ENCODE results near the gene TRAPPC6A.

The TRAPPC6A gene

DNA sequence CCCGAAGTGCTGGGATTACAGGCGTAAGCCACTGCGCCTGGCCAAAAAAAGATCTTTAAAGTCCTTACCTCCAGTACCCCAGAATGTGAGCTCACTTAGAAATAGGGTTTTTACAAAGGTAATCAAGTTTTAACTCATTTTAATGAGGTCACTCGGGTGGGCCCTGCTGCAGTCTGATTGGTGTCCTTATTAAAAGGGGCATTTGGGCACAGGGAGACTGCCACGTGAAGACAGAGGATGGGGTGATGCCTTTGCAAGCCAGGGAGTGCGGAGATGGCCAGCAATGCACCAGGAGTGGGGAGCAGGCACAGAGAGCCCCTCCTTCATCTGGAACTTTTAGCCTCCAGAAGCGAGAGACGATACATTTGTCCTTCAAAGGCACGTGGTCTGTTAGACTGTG is 28.9 kb downstream of the TRAPPC6A start:
- DNase-seq (ENCODE audit: low read depth in 3 of 3) = no peak

DNA sequence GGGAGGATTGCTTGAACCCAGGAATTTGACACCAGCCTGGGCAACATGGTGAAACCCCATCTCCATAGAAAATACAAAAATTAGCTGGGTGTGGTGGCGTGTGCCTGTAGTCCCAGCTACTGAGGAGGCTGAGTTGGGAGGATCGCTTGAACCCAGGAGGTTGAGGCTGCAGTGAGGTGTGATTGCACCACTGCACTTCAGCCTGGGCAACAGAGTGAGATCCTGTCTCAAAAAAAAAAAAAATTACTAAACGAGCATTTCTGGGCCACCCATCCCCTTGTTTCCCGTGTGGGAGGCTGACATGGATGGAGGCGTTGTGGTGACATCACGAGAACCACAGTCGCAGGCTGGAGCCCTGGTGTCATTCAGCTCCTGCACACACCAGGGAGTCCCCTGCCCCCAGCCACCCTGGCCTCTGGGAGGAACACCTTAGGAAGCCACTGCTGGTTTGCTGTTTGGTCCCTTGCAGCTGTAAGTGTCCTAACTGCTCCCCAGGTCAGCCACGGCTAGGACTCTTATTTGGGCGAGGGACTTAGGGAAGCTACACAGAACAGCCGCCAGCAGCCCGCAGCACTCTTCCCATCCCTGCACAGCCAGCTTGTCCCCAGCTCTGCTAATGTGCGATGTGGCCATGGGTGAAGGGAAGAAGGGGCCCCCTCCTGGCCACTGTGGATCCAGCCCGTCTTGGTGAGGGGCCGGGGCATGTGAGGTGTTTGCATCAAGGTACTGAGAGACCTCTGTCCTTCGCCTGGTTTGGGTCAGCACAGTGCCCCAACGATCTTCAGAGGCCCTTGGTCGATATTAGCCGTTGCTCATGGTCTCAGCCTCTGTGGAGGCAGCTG is 30.0 kb downstream of the TRAPPC6A start:
- no peak for DNase-seq (ENCODE audit: low read depth in 3 of 3)

DNA sequence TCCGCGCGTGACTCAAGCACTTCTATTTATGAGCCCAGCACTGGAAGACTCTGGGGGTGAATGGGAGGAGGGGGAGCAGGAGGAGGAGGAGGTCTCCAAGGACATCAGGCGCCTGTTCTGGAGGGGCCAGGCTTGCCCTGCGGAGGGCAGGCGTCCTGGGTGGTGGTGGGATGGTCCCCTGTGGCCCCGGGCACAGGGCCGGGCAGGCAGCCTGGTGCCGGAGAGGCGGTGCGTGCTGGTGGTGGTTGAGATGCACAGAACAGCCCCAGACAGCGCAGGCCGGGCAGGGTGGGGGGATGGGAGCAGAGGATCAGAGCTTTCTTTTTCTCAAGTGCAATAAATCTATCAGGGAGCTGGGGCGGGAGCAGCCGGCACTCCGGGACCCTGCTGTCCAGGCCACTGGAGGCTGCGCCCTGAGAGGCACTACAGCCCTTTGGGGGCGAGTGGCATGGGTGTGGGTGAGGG is 31.3 kb downstream of the TRAPPC6A start:
- DNase-seq (ENCODE audit: low read depth in 3 of 3) = no peak

DNA sequence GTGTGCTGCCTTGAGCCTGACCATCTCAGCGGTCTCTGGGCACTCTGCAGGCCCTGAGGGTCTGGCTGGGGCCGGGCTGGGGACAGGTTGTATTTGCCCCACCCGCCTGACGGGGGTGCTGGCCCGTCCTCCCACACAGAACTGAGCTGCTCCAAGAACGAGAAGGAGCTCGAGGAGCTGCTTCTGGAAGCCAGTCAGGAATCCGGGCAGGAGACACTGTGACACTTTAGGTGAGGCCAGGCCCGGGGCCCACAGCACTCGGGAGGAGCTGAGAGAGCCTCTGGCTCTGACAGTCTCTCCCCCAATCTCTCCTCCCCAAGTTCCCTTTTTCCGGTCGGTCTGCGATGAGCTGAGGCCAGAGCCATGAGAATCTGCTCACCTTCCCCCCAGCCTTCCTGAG is 31.8 kb downstream of the TRAPPC6A start:
- DNase-seq (ENCODE audit: low read depth in 3 of 3) = no peak

DNA sequence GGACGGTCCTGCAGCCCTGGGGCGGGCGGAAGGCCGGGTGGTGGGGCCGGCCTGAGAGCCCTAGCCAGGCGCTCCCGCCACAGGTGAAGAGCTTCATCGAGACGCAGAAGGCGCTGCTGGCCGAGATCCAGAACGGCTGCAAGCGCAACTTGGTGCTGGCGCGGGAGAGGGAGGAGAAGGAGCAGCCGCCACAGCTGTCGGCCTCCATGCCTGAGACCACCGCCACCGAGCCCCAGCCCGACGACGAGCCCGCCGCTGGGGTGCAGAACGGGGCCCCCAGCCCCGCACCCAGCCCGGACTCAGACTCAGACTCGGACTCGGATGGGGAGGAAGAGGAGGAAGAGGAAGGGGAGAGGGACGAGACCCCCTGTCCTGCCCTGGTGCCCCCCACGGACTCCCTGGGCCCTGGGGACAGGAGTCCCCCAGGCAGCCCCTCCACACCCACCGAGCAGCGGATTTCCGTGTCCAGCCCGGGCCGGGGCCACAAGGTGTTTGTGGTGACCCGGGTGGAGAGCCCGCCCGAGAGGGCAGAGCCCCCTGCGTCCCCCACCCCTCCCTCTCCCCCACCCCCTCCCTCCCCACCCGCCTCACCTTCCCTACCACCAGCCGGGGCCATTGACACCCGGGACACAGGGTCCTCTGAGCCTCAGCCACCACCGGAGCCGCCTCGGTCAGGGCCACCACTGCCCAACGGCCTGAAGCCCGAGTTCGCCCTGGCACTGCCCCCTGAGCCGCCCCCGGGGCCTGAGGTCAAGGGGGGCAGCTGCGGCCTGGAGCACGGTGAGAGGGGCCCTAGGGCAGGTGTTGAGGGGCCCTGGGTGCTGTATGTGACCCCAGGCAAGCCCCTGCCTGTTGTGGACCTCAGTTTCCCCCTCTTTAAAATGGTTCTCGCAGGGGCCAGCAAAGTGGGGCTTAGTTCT is 32.5 kb downstream of the TRAPPC6A start:
- no peak for DNase-seq (ENCODE audit: low read depth in 3 of 3)

DNA sequence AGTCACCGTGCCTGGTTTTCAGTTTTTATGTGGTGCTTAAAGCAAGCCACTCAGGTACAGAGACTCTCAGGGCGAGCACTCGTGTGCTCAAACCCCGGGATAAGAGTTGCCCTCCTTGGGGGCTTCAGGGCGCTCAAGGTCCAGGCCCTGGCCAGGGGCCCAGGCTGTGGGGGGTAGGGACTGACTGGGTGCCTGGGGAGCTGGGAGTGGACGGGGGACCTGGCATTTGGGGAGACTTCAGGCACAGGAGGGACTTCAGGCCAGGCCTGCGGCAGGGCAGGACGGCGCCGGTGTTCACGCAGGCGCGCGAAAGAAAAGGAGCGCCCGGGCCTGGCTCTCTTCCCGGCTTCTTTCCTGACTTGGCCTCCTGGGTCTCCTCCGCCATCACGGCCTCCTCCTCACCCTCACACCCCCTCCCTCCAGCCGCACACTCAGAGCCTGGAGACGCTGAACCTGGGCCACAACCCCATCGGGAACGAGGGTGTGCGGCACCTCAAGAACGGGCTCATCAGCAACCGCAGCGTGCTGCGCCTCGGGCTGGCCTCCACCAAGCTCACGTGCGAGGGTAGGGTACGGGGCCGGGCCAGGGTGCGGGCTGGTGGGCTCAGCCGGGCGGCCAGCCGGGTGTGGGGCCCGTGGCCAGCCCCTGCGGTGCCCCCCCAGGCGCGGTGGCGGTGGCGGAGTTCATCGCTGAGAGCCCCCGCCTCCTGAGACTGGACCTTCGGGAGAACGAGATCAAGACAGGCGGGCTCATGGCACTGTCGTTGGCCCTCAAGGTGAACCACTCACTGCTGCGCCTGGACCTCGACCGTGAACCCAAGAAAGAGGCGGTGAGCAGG is 33.4 kb downstream of the TRAPPC6A start:
- DNase-seq (ENCODE audit: low read depth in 3 of 3) = no peak

DNA sequence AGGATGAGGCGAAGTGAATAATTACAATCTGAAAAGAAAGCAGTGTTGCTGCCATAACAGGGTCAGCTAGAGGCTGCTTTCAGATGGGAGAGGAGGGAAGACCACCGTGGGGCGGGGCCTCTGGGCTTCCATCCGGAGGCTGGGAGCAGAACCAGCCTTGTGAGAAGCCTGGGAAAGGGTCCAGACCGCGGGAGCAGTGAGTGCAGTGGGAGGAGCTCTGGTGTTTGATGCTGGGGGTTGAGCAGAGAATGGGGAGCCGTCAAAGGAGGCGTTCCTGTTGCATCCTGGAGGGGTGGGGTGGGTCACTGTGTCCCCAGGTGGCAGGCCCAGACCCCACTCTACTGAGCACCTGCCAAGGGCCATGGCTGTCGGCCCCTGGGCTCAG is 35.3 kb downstream of the TRAPPC6A start:
- no peak for DNase-seq (ENCODE audit: low read depth in 3 of 3)

DNA sequence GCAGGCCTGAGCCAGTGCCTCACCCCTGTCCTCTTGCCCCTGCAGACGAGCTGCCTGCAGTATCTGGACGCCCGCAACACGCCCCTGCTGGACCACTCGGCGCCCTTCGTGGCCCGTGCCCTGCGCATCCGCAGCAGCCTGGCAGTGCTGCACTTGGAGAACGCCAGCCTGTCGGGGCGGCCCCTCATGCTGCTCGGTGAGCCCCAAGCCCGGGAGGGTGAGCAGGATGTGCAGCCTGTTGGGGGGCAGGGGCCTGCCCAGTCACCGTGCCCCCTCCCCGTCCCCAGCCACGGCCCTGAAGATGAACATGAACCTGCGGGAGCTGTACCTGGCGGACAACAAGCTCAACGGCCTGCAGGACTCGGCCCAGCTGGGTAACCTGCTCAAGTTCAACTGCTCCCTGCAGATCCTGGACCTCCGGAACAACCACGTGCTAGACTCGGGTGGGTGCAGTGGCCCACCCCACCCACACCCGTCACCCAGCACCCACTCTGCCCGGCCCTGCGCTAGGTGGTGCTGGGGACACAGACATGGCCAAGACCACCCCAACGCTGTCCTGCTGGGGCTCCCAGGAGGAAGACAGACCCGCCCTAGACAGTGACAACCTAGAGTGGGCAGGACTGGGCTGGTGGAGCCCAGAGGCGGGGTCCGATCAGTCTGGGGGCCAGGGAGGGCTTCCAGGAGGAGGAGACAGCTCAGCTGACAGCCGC is 35.9 kb downstream of the TRAPPC6A start:
- no peak for DNase-seq (ENCODE audit: low read depth in 3 of 3)

DNA sequence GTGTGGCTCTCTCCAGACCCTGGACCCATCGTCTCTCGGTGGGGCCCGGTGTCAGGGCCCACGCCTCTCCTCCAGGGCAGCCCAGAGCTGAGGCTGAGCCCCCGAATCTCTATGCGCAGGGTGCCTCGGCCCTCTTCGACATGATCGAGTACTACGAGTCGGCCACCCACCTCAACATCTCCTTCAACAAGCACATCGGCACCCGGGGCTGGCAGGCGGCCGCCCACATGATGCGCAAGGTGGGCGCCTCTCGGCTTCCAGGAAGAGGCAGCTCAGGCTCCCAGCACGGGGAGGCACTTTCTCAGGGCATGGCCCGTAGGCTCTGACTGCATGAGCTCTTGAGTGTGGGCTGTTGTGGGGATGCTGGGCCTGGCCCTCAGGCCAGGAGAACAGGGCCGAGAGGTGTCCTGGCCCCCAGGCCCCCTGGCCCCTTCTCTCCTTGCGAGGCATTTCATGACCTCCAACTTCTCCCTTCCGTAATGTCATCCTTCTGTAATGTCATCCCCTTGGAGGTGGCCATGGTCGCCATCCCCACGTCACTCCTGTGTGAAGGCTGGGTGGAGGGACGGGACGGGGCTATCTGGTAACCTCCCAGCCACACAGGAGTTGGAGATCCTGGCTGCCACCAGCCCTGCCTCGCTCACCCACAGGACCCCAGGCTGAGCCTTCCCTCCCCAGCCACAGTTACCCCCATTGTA is 36.7 kb downstream of the TRAPPC6A start:
- no peak for DNase-seq (ENCODE audit: low read depth in 3 of 3)

DNA sequence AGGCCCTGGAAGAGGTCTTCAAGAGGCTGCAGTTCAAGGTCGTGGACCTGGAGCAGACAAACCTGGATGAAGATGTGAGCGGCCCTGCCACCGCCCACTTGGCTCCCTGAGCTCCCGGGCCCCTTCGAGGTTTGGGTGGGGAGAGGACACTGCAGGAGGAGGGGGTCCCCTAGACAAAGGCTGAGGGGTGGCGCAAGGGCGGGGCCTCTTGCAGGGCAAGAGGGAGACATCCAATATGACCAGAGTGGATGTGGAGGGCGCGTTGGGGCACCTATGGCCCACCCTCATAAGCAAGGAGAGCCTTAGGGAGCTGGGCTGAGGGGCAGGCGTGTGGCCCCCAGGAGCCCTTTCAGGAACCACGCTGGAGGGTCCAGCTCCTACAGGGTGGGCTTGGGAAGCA is 37.5 kb downstream of the TRAPPC6A start:
- no peak for DNase-seq (ENCODE audit: low read depth in 3 of 3)

DNA sequence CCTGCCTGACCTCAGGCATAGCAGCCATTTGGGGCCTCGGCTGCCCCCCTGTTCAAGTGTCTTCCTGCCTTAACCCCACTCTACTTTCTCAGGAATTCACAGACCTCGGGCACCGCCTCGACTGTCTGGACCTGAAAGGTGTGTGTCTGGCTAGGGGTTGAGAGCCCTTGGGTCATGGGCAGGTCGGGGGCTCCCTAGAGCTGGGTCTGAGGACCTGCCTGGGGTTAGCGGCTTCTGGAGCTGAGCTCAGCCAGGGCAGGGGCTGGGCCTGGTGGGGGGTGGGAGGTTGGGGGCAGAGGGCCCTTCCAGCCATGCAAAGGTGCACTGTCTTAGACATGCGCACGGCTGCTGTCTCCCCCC is 37.9 kb downstream of the TRAPPC6A start:
- DNase-seq (ENCODE audit: low read depth in 3 of 3) = no peak

DNA sequence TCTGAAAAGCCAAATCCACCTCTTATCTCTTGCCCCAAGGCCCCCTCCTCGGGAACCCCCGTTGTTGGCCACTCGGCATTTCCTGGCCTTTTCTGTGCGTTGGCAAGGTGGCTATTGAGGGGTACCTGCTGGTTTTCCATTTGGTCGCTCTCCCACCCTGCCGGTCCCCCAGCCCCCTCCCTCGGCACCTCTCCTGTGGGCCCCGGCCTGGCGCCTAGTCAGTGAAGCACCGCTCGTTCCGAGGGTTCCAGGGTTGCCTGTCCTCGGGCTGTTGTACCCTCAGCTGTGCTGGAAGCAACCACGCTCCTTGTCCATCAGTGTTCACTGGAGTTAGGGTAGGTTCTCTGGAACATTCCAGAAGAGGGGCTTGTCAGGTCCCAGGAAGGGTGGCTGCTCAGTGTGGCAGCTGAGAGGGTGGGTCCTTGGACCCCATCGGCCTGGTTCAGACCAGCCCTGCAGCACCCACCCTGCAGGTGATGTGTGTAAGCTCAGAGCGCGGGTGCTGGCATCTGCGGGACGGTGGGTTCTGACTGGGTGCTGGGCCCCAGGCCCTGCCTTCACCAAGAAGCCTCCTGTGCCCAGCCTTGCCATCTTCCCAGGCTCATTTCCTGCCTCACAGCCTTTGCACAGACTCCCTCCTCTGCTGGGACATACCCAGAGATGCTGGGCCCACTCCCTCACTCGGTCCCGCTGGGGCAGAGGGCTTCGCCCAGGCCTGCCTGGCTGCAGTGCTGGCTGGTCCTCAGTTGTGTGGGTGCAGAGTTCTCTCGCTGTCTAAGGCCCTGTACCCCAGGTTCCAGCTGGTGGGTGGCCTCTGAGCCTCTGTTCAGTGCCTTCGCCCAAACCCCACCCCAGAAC is 38.5 kb downstream of the TRAPPC6A start:
- no peak for DNase-seq (ENCODE audit: low read depth in 3 of 3)

DNA sequence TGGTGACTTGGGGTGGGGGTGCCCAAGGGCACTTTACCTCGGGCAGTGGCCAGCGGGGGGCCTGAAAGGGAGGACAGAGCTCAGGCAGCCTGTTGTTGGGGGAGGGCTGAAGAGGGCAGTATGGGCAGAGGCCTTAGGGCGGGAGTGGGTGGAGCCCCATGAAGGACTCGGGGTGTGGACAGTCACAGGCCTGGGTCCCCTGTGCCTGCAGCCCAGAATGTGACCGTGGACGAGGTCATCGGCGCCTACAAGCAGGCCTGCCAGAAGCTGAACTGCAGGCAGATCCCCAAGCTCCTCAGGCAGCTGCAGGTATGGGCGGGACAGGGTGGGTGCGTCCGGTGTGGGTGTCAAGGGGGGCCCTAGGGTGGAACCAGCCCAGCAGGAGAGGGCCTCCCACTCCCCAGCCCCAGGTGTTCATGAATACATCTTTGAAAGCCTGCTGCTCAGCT is 39.7 kb downstream of the TRAPPC6A start:
- DNase-seq (ENCODE audit: low read depth in 3 of 3) = no peak

DNA sequence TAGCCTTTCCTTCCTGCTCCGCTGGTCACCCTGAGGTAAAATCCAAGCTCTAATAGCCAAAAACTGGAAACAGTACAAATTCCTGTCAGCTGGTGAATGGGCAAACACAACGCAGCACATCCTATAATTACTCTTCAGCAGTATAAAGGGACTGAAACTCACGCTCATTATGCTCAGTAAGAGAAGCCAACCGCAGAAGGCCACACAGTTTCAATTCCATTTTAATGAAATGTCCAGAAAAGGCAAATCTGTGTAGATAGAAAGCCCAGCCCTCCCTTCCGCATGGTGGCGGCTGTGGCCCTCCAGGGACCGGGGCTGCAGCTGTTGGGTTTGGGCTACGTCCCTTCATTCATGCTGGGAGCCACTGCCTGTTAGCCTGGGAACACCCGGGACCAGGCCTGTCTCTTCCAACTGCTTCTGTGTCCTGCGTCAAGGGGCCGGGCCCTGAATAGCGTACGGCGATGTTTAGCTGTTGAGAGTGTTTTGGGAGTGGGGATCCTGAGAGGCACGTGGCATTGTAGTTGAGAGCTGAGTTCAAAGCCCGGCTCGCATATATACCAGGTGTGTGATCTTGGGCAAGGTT is 40.8 kb downstream of the TRAPPC6A start:
- DNase-seq (ENCODE audit: low read depth in 3 of 3) = no peak

DNA sequence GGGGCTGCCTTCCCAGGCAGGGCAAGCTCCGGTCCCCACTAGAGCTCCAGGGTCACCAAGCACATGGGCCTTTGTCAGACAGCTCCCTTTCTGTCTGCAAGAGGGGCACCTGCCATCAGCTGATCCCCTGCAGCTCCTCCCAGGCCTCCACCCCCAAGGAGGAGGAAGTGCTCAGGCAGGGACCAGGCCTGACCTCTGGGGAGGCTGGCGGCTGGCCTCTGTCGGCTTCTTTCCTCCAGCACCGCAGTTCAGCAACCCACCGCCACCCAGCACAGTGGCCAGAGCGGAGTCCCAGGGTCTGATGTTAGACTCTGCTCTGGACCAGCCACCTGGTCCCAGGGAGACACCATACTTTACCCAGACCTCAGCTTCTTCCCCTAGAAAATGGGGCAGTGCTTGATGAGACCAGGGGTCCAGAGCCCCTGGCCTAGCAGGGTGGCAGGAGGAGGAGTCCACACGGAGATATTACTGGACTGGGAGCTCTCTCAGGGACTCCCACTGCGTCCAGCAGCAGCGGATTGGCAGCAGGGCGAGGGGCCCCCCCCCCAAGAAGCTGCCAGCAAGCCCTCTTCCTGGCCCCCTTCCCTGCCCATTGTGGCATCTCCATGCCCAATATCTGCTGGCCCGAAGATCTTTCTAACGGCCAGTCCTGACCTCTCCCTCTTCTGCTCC is 41.4 kb downstream of the TRAPPC6A start:
- no peak for DNase-seq (ENCODE audit: low read depth in 3 of 3)

DNA sequence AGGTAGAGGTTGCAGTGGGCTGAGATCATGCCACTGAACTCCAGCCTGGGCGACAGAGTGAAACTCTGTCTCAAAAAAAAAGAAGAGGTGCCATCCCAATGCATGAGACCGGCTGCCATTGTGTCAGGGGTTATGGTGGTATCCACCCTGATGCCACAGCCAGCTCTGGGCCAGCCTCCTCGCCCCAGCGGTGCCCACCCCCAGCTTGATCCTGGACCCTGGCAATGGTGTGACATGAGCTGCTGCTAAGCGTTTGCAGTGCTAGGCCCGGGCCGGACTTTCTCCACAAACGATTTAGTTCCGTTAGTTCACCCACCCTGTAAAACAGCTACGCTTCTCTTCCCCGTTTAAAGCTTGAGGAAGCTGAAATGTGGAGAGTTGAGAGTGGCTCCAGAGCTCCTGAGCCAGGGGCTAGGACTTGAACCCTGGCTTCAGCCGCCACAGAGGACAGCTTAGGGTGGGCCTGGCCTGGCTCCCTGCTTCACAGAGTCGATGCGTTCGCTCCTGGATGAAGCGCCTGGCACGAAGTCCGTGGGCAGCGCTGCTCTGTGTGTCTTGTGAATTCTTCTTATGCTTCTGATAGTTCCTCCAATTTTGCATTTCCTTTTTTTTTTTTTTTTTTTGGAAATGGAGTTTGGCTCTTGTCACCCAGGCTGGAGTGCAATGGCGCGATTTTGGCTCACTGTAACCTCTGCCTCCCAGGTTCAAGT is 42.7 kb downstream of the TRAPPC6A start:
- DNase-seq (ENCODE audit: low read depth in 3 of 3) = no peak

DNA sequence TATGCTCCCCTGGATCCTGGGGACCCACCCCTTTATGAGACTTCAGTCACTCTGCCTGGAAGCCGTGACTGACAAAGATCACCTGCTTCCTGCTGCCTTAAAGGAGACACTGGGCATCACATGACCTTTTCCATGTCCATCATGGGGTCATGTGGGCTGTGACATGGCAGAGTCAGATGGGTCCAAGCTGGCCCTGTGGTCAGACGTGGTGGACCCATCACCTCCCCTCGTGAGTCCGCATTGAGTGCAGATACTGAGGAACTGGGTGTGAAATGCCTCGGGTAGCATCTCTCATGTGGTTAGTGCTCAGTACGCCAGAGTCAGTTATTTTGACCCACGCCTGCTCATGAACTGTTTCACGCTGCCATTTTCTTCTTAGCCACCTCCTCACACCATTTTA is 44.4 kb downstream of the TRAPPC6A start:
- no peak for DNase-seq (ENCODE audit: low read depth in 3 of 3)
